NT2/D1 (cell line): ENCODE results near the gene SPIB.

ENCODE experiments used
- SUZ12 ChIP-seq: IDR thresholded peaks from 2 replicates; pipeline ENCODE4 v1.6.1; 2011; ENCODE audit not compliant: insufficient read length, insufficient read depth; ENCODE audit errors: extremely low read depth
- YY1 ChIP-seq: IDR thresholded peaks from 2 replicates; pipeline ENCODE4 v1.6.1; 2011; ENCODE audit not compliant: insufficient read length, insufficient read depth

GRCh38 chr19:50453243-50453642 lies 34.5 kb downstream of the SPIB start:
- TF ChIP-seq YY1 (no peak), SUZ12 (no peak)
